ENCODE results near the gene LEF1.

DNA sequence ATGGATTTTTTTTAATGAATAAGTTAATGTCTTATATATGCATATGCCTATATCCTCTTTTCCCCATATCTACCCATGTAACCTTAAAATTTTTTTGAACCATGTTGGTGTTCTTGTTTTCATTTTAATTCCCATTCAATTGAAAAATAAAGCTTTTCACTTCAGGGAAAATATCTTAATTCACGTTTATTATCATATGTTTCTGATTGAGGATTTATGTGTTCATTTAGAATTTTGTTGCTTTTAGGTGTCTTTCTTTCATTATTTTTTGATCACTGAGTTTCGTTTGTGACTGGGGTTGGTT, 149.9 kb downstream of the LEF1 start:
- TF ChIP-seq SP1 (IDR thresholded peaks at IDR 0.05) (no peak), FOXM1 (IDR thresholded peaks at IDR 0.05; ENCODE audit: borderline replicate concordance) (no peak), SUZ12 (IDR thresholded peaks at IDR 0.05) (no peak), BHLHE40 (IDR thresholded peaks at IDR 0.05; ENCODE audit: borderline replicate concordance) (no peak), FOXA1 (IDR thresholded peaks at IDR 0.05) (no peak), FOXK2 (IDR thresholded peaks at IDR 0.05) (no peak), TARDBP (IDR thresholded peaks at IDR 0.05) (no peak), ELF4 (IDR thresholded peaks at IDR 0.05) (no peak), HDGF (IDR thresholded peaks at IDR 0.05; ENCODE audit: borderline replicate concordance) (no peak), LEF1 (IDR thresholded peaks at IDR 0.05; ENCODE audit: borderline replicate concordance) (no peak)
- TF ChIP-seq, protein P1, sequence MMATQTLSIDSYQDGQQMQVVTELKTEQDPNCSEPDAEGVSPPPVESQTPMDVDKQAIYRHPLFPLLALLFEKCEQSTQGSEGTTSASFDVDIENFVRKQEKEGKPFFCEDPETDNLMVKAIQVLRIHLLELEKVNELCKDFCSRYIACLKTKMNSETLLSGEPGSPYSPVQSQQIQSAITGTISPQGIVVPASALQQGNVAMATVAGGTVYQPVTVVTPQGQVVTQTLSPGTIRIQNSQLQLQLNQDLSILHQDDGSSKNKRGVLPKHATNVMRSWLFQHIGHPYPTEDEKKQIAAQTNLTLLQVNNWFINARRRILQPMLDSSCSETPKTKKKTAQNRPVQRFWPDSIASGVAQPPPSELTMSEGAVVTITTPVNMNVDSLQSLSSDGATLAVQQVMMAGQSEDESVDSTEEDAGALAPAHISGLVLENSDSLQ (IDR thresholded peaks at IDR 0.05), result no peak

All from HEK293T (cell line).